Natural killer cell (primary cell): ENCODE measurements around the gene UBL7. TPM values are rescaled to one million over a fixed set of nuclear protein-coding genes. Genes with fewer than 3 reads are reported as not detected.

Source experiments
- ATAC-seq, 3 donors: fragments of 150-1000 bp in 2 of 3; fragments of 200-7000 bp in 1 of 3; cut with Tn5 transposase; 1 replicate in 1 of 3; 2 replicates in 2 of 3; pipeline ENCODE4 v1.10.0; 2021; ENCODE audit warnings: mild to moderate bottlenecking in 2 of 3, moderate library complexity in 2 of 3
- DNase-seq, 2 donors: peaks; one replicate each; pipeline versions ENCODE4 v3.0.0 to v3.0.0-alpha.2; 2013 to 2021; ENCODE audit warnings: mixed read lengths in 1 of 2
- H3K27ac ChIP-seq: one replicate; pipeline ENCODE4 v1.5.1; 2013; ENCODE audit warnings: mild to moderate bottlenecking, low read length
- H3K27me3 ChIP-seq: one replicate; pipeline ENCODE4 v1.6.1; 2013; ENCODE audit warnings: low read length; ENCODE audit not compliant: control insufficient read depth, insufficient read depth
- H3K36me3 ChIP-seq: one replicate; pipeline ENCODE4 v1.6.1; 2013; ENCODE audit warnings: low read length; ENCODE audit not compliant: control insufficient read depth, insufficient read depth
- H3K4me1 ChIP-seq: one replicate; pipeline ENCODE4 v1.6.1; 2013; ENCODE audit warnings: low read length; ENCODE audit not compliant: control insufficient read depth, insufficient read depth
- H3K4me3 ChIP-seq: one replicate; pipeline ENCODE4 v1.5.1; 2013; ENCODE audit warnings: low read length
- H3K9me3 ChIP-seq: one replicate; pipeline ENCODE4 v1.6.1; 2013; ENCODE audit warnings: low read length; ENCODE audit not compliant: control insufficient read depth, insufficient read depth
- H3K27ac Mint-ChIP-seq, 2 donors: one replicate each; pipeline ENCODE4 v1.8.0; 2022; ENCODE audit warnings: mild to moderate bottlenecking in 2 of 2, mixed read lengths in 2 of 2, moderate library complexity in 1 of 2
- H3K27me3 Mint-ChIP-seq, 2 donors: one replicate each; pipeline ENCODE4 v1.8.0; 2022; ENCODE audit warnings: low read depth in 2 of 2, mixed read lengths in 2 of 2
- H3K36me3 Mint-ChIP-seq: one replicate; pipeline ENCODE4 v1.8.0; 2022; ENCODE audit warnings: mixed read lengths
- H3K4me1 Mint-ChIP-seq, 2 donors: one replicate each; pipeline ENCODE4 v1.8.0; 2022; ENCODE audit warnings: mixed read lengths in 2 of 2
- H3K4me3 Mint-ChIP-seq: one replicate; pipeline ENCODE4 v1.8.0; 2022; ENCODE audit warnings: mild to moderate bottlenecking, moderate library complexity, mixed read lengths
- H3K9me3 Mint-ChIP-seq, 2 donors: one replicate each; pipeline ENCODE4 v1.8.0; 2022; ENCODE audit warnings: mixed read lengths in 2 of 2
- CTCF ChIP-seq: fragments of 200-600 bp; IDR thresholded peaks from one replicate; pipeline ENCODE4 v1.8.0; 2022; ENCODE audit warnings: antibody characterized with exemption
- WGBS: methylation state at CpG from one replicate; pipeline ENCODE4 v1.1.7; 2013; ENCODE audit warnings: missing lambda C conversion rate; ENCODE audit not compliant: insufficient coverage; 5-methylcytosine and 5-hydroxymethylcytosine counted together
- intact Hi-C: fragments of 100-400 bp; cut with micrococcal nuclease; formaldehyde crosslinking; loops from one replicate; pipeline ENCODE4 v1.14.2; 2022
- total RNA-seq, 4 donors: library from RNA; stranded (reverse); fragments of 120-200 nt in 1 of 4; gene quantifications; one replicate each; pipeline versions ENCODE4 v1.2.3 to v1.2.4, GENCODE V29; 2013 to 2022

Gene UBL7
- total RNA-seq, 3 donors from 2014 or later (not counting 1 experiment from before 2014, with no cell fraction given) = 25.1 to 38.7 (median 29.0) TPM

- Histone ChIP-seq H3K9me3 (no peaks in the 10 kb centered on the region), H3K4me3 (no peak overlapping the region), H3K4me1 (peaks cover 2% of the 10 kb centered on the region), H3K36me3 (peaks cover 48% of the 10 kb centered on the region), H3K27ac (no peak overlapping the region), H3K27me3 (no peaks in the 10 kb centered on the region)
- ATAC-seq (no peak), DNase-seq (no peak)
- H3K27ac Mint-ChIP-seq = no peak overlapping the region
- H3K4me1 Mint-ChIP-seq = peaks cover 0 to 7% of the 10 kb centered on the region in 2 donors
- no peaks in the 10 kb centered on the region for H3K9me3 Mint-ChIP-seq
- intact Hi-C loops = no loop called here
- TF ChIP-seq CTCF = no peak
- H3K36me3 Mint-ChIP-seq = peaks cover 17% of the 10 kb centered on the region
- no peaks in the 10 kb centered on the region for H3K27me3 Mint-ChIP-seq
- no peak overlapping the region for H3K4me3 Mint-ChIP-seq
Observed at GRCh38 chr15:74454764-74455500, 6.0 kb downstream of the UBL7 start.

GRCh38 chr15:74453925-74454763, 6.8 kb downstream of the UBL7 start:
- no peaks in the 10 kb centered on the region for H3K27me3 Mint-ChIP-seq
- no peaks in the 10 kb centered on the region for H3K9me3 Mint-ChIP-seq
- no peak overlapping the region for H3K27ac ChIP-seq
- no peak overlapping the region for H3K4me3 ChIP-seq
- H3K36me3 ChIP-seq = peaks cover 56% of the 10 kb centered on the region
- peaks cover 0 to 7% of the 10 kb centered on the region in 2 donors for H3K4me1 Mint-ChIP-seq
- TF ChIP-seq CTCF = no peak
- 80% methylated on average over 13 of the region's 13 CpGs for WGBS
- ATAC-seq (no peak), DNase-seq (peak in 1 of 2 donors; percentile 23)
- H3K9me3 ChIP-seq = no peaks in the 10 kb centered on the region
- no peak overlapping the region for H3K4me3 Mint-ChIP-seq
- no peak overlapping the region for H3K27ac Mint-ChIP-seq
- intact Hi-C loops = no loop called here
- H3K27me3 ChIP-seq = no peaks in the 10 kb centered on the region
- H3K4me1 ChIP-seq = no peaks in the 10 kb centered on the region
- H3K36me3 Mint-ChIP-seq = peaks cover 17% of the 10 kb centered on the region

GRCh38 chr15:74451861-74452835, 8.8 kb downstream of the UBL7 start:
- no peaks in the 10 kb centered on the region for H3K9me3 Mint-ChIP-seq
- intact Hi-C loops = no loop called here
- no peaks in the 10 kb centered on the region for H3K27me3 Mint-ChIP-seq
- Histone ChIP-seq H3K4me3 (no peak overlapping the region), H3K27me3 (no peaks in the 10 kb centered on the region), H3K36me3 (peaks cover 72% of the 10 kb centered on the region), H3K4me1 (no peaks in the 10 kb centered on the region), H3K9me3 (no peaks in the 10 kb centered on the region), H3K27ac (no peak overlapping the region)
- peaks cover 26% of the 10 kb centered on the region for H3K36me3 Mint-ChIP-seq
- WGBS = 95% methylated on average over 16 of the region's 16 CpGs
- no peak overlapping the region for H3K27ac Mint-ChIP-seq
- H3K4me3 Mint-ChIP-seq = no peak overlapping the region
- no peaks in the 10 kb centered on the region for H3K4me1 Mint-ChIP-seq
- DNase-seq (no peak), ATAC-seq (no peak)
- no peak for TF ChIP-seq CTCF
